CD14-positive monocyte (primary cell): Measurements from ENCODE around the gene RFX2. TPM values are rescaled to one million over a fixed set of nuclear protein-coding genes. Genes with fewer than 3 reads are reported as not detected.

Experiments
- DNase-seq, 3 donors: peaks; one replicate each; pipeline ENCODE4 v3.0.0-alpha.2; 2011 to 2022
- H2AFZ ChIP-seq: 2 replicates; pipeline ENCODE4 v1.6.0; 2012; ENCODE audit warnings: mild to moderate bottlenecking, low read depth, low read length, inconsistent platforms; ENCODE audit not compliant: insufficient read depth, poor library complexity, severe bottlenecking
- H3K27ac ChIP-seq, 2 donors: 1 replicate in 1 of 2; 2 replicates in 1 of 2; pipeline ENCODE4 v1.5.1; 2012 to 2013; ENCODE audit warnings: low read length in 2 of 2, control low read depth in 1 of 2, inconsistent platforms in 1 of 2, low read depth in 1 of 2, mild to moderate bottlenecking in 1 of 2
- H3K27me3 ChIP-seq, 2 donors: one replicate each; pipeline versions ENCODE4 v1.6.0 to v1.6.1; 2011 to 2013; ENCODE audit warnings: low read length in 2 of 2; ENCODE audit not compliant: control insufficient read depth in 2 of 2, insufficient read depth in 2 of 2
- H3K36me3 ChIP-seq, 2 donors: replicated peaks in 1 of 2; 1 replicate in 1 of 2; 2 replicates in 1 of 2; pipeline versions ENCODE4 v1.5.1 to v1.6.1; 2012 to 2013; ENCODE audit warnings: low read length in 2 of 2, control low read depth in 1 of 2, inconsistent platforms in 1 of 2, mild to moderate bottlenecking in 1 of 2; ENCODE audit not compliant: insufficient read depth in 2 of 2, control insufficient read depth in 1 of 2
- H3K4me1 ChIP-seq, 2 donors: 1 replicate in 1 of 2; 2 replicates in 1 of 2; pipeline versions ENCODE4 v1.5.1 to v1.6.1; 2012 to 2013; ENCODE audit warnings: low read length in 2 of 2, control low read depth in 1 of 2, inconsistent platforms in 1 of 2, mild to moderate bottlenecking in 1 of 2, moderate library complexity in 1 of 2; ENCODE audit not compliant: insufficient read depth in 2 of 2, control insufficient read depth in 1 of 2
- H3K4me2 ChIP-seq: replicated peaks from 2 replicates; pipeline ENCODE3; 2012; ENCODE audit warnings: low read length, moderate library complexity, mild to moderate bottlenecking; ENCODE audit not compliant: poor library complexity, severe bottlenecking; ENCODE audit errors: extremely low read depth
- H3K4me3 ChIP-seq, 3 experiments: fragments of 200-600 bp in 1 of 3; sonication (generic) in 1 of 3; replicated peaks in 1 of 3; 1 replicate in 2 of 3; 2 replicates in 1 of 3; pipeline ENCODE4 v1.5.1; 2011 to 2013; ENCODE audit warnings: low read length in 3 of 3, mild to moderate bottlenecking in 3 of 3, control low read depth in 2 of 3, low read depth in 2 of 3, inconsistent platforms in 1 of 3, moderate library complexity in 1 of 3
- H3K79me2 ChIP-seq: 2 replicates; pipeline ENCODE4 v1.6.0; 2012; ENCODE audit warnings: mild to moderate bottlenecking, control low read depth, inconsistent platforms, low read length, moderate library complexity; ENCODE audit not compliant: insufficient read depth
- H3K9ac ChIP-seq: 2 replicates; pipeline ENCODE4 v1.6.0; 2017; ENCODE audit warnings: low read length, mild to moderate bottlenecking; ENCODE audit not compliant: insufficient read depth, poor library complexity, severe bottlenecking
- H3K9me3 ChIP-seq, 2 donors: replicated peaks in 1 of 2; 1 replicate in 1 of 2; 2 replicates in 1 of 2; pipeline versions ENCODE4 v1.5.1 to v1.6.1; 2012 to 2013; ENCODE audit warnings: low read length in 2 of 2, control low read depth in 1 of 2; ENCODE audit not compliant: control insufficient read depth in 1 of 2, insufficient read depth in 1 of 2
- H4K20me1 ChIP-seq: 2 replicates; pipeline ENCODE4 v1.6.0; 2012; ENCODE audit warnings: mild to moderate bottlenecking, low read length, control low read depth, moderate library complexity; ENCODE audit not compliant: insufficient read depth
- H3K27ac Mint-ChIP-seq, 7 donors: one replicate each; pipeline ENCODE4 v1.8.0; 2020; ENCODE audit warnings: mild to moderate bottlenecking in 7 of 7, mixed read lengths in 7 of 7, moderate library complexity in 6 of 7, inconsistent platforms in 2 of 7
- H3K27me3 Mint-ChIP-seq, 3 donors: one replicate each; pipeline ENCODE4 v1.8.0; 2021 to 2022; ENCODE audit warnings: low read depth in 3 of 3, mild to moderate bottlenecking in 3 of 3, mixed read lengths in 3 of 3, moderate library complexity in 3 of 3, inconsistent platforms in 1 of 3
- H3K36me3 Mint-ChIP-seq, 2 donors: one replicate each; pipeline ENCODE4 v1.8.0; 2020; ENCODE audit warnings: mixed read lengths in 2 of 2, inconsistent platforms in 1 of 2, mild to moderate bottlenecking in 1 of 2
- H3K4me1 Mint-ChIP-seq: one replicate; pipeline ENCODE4 v1.8.0; 2020; ENCODE audit warnings: mild to moderate bottlenecking, mixed read lengths
- H3K4me3 Mint-ChIP-seq, 2 donors: one replicate each; pipeline ENCODE4 v1.8.0; 2020; ENCODE audit warnings: mild to moderate bottlenecking in 2 of 2, mixed read lengths in 2 of 2, moderate library complexity in 1 of 2
- H3K9me3 Mint-ChIP-seq, 7 donors: one replicate each; pipeline ENCODE4 v1.8.0; 2020 to 2022; ENCODE audit warnings: mixed read lengths in 7 of 7, mild to moderate bottlenecking in 6 of 7, moderate library complexity in 6 of 7, inconsistent platforms in 2 of 7
- CTCF ChIP-seq: fragments of 200-600 bp; IDR thresholded peaks from one replicate; pipeline ENCODE4 v1.8.0; 2022; ENCODE audit warnings: antibody characterized with exemption, mild to moderate bottlenecking
- WGBS: methylation state at CpG from one replicate; pipeline ENCODE4 v1.1.5; 2013; ENCODE audit warnings: missing lambda C conversion rate; ENCODE audit not compliant: insufficient coverage; 5-methylcytosine and 5-hydroxymethylcytosine counted together
- intact Hi-C, 2 donors: fragments of 100-400 bp; cut with micrococcal nuclease; formaldehyde crosslinking; loops; one replicate each; pipeline versions ENCODE4 v1.15.0 to v1.15.1; 2023
- polyA plus RNA-seq, 3 donors: library from polyadenylated mRNA; depleted of rRNA in 1 of 3; unstranded in 2 of 3; stranded (reverse) in 1 of 3; fragments of 300-500 nt in 2 of 3; fragments of >200 nt in 1 of 3; fragmentation: Illumina TruSeq in 2 of 3; gene quantifications; 1 replicate in 2 of 3; 2 replicates in 1 of 3; pipeline ENCODE4 v1.2.3, GENCODE V29; 2012 to 2021

The RFX2 gene
- polyA plus RNA-seq, 3 donors: 5.7 to 12.9 (median 8.7) TPM

- peaks cover 0 to 3% (median 0%) of the 10 kb centered on the region in 7 donors for H3K9me3 Mint-ChIP-seq
- DNase-seq: no peak
- Histone ChIP-seq H3K4me2 (no peak overlapping the region), H3K9ac (no peak overlapping the region), H3K9me3 (no peaks in the 10 kb centered on the region), H3K27me3 (no peaks in the 10 kb centered on the region), H3K4me3 (no peak overlapping the region), H4K20me1 (no peaks in the 10 kb centered on the region), H3K4me1 (no peaks in the 10 kb centered on the region), H3K27ac (no peak overlapping the region), H3K79me2 (no peaks in the 10 kb centered on the region), H3K36me3 (peaks cover 0 to 6% of the 10 kb centered on the region in 2 donors), H2AFZ (no peak overlapping the region)
- intact Hi-C loops: loop anchor here in 1 of 2 donors (10.0 kb wide), 1 partner anchor 261 kb away; no protein-coding TSS in a partner anchor
- H3K27me3 Mint-ChIP-seq: no peaks in the 10 kb centered on the region
- WGBS: 100% methylated on average over 2 of the region's 4 CpGs
- no peak for TF ChIP-seq CTCF
- peaks cover 6% of the 10 kb centered on the region for H3K4me1 Mint-ChIP-seq
- no peak overlapping the region for H3K4me3 Mint-ChIP-seq
- peaks cover 5 to 19% of the 10 kb centered on the region in 2 donors for H3K36me3 Mint-ChIP-seq
- H3K27ac Mint-ChIP-seq: no peak overlapping the region
Measured at GRCh38 chr19:6033744-6034264, 76.5 kb downstream of the RFX2 start.

GRCh38 chr19:6032827-6033226 is 77.5 kb downstream of the RFX2 start:
- Histone ChIP-seq H3K4me2 (no peak overlapping the region), H3K27ac (no peak overlapping the region), H4K20me1 (no peaks in the 10 kb centered on the region), H3K4me3 (no peak overlapping the region), H2AFZ (no peak overlapping the region), H3K4me1 (no peaks in the 10 kb centered on the region), H3K79me2 (no peaks in the 10 kb centered on the region), H3K27me3 (no peaks in the 10 kb centered on the region), H3K9ac (no peak overlapping the region), H3K9me3 (no peaks in the 10 kb centered on the region), H3K36me3 (peaks cover 0 to 10% of the 10 kb centered on the region in 2 donors)
- intact Hi-C loops: loop anchor here in 1 of 2 donors (10.0 kb wide), 1 partner anchor 262 kb away; no protein-coding TSS in a partner anchor
- 98% methylated on average over 7 of the region's 9 CpGs for WGBS
- H3K9me3 Mint-ChIP-seq: peaks cover 0 to 3% (median 0%) of the 10 kb centered on the region in 7 donors
- DNase-seq: no peak
- H3K27ac Mint-ChIP-seq: no peak overlapping the region
- H3K4me1 Mint-ChIP-seq: peaks cover 6% of the 10 kb centered on the region
- peaks cover 2 to 20% of the 10 kb centered on the region in 2 donors for H3K36me3 Mint-ChIP-seq
- H3K4me3 Mint-ChIP-seq: no peak overlapping the region
- TF ChIP-seq CTCF: no peak
- H3K27me3 Mint-ChIP-seq: no peaks in the 10 kb centered on the region
